T-helper 17 cell (primary cell): ENCODE measurements around the gene CNTFR. TPM values are rescaled to one million over a fixed set of nuclear protein-coding genes. Genes with fewer than 3 reads are reported as not detected.

ENCODE experiments used
- ATAC-seq: fragments of 150-1000 bp; cut with Tn5 transposase; 2 replicates; pipeline ENCODE4 v1.10.0; 2021; ENCODE audit warnings: mild to moderate bottlenecking, moderate library complexity
- DNase-seq, 3 donors: peaks; one replicate each; pipeline versions ENCODE4 v3.0.0 to v3.0.0-alpha.2; 2020 to 2021
- H3K9me3 ChIP-seq: one replicate; pipeline ENCODE4 v1.7.0; 2013; ENCODE audit warnings: low read length, mild to moderate bottlenecking; ENCODE audit not compliant: control insufficient read depth, poor library complexity, severe bottlenecking
- H3K27ac Mint-ChIP-seq: one replicate; pipeline ENCODE4 v1.8.0; 2022; ENCODE audit warnings: mild to moderate bottlenecking, moderate library complexity, mixed read lengths
- H3K27me3 Mint-ChIP-seq: one replicate; pipeline ENCODE4 v1.8.0; 2022; ENCODE audit warnings: mixed read lengths
- H3K36me3 Mint-ChIP-seq: one replicate; pipeline ENCODE4 v1.8.0; 2022; ENCODE audit warnings: low read depth, mixed read lengths
- H3K4me1 Mint-ChIP-seq: one replicate; pipeline ENCODE4 v1.8.0; 2022; ENCODE audit warnings: mild to moderate bottlenecking, mixed read lengths
- H3K4me3 Mint-ChIP-seq: one replicate; pipeline ENCODE4 v1.8.0; 2022; ENCODE audit warnings: mild to moderate bottlenecking, moderate library complexity, mixed read lengths
- total RNA-seq, 4 donors: library from RNA in 2 of 4; stranded (reverse) in 2 of 4; gene quantifications; one replicate each; pipeline ENCODE4 v1.2.3 and lab custom pipeline; 2022 to 2026

Gene CNTFR
- total RNA-seq, 2 donors from 2014 or later, result not detected

- no peak for DNase-seq
- H3K27ac Mint-ChIP-seq, result no peak overlapping the region
- no peak for ATAC-seq
- H3K9me3 ChIP-seq, result no peaks in the 10 kb centered on the region
- H3K4me3 Mint-ChIP-seq, result no peak overlapping the region
- no peaks in the 10 kb centered on the region for H3K27me3 Mint-ChIP-seq
- no peaks in the 10 kb centered on the region for H3K36me3 Mint-ChIP-seq
- peaks cover 4% of the 10 kb centered on the region for H3K4me1 Mint-ChIP-seq
These were observed 77.1 kb downstream of the CNTFR start for GRCh38 chr9:34512131-34513078.

- no peak overlapping the region for H3K27ac Mint-ChIP-seq
- H3K9me3 ChIP-seq, result no peaks in the 10 kb centered on the region
- ATAC-seq (no peak), DNase-seq (no peak)
- H3K27me3 Mint-ChIP-seq, result peaks cover 5% of the 10 kb centered on the region
- no peaks in the 10 kb centered on the region for H3K36me3 Mint-ChIP-seq
- H3K4me1 Mint-ChIP-seq, result peaks cover 4% of the 10 kb centered on the region
- H3K4me3 Mint-ChIP-seq, result no peak overlapping the region
These were observed 78.7 kb downstream of the CNTFR start for GRCh38 chr9:34510497-34511468.

GRCh38 chr9:34508951-34509350 lies 80.6 kb downstream of the CNTFR start:
- H3K27ac Mint-ChIP-seq, result no peak overlapping the region
- H3K9me3 ChIP-seq, result no peaks in the 10 kb centered on the region
- H3K4me3 Mint-ChIP-seq, result no peak overlapping the region
- peaks cover 4% of the 10 kb centered on the region for H3K4me1 Mint-ChIP-seq
- H3K27me3 Mint-ChIP-seq, result peaks cover 23% of the 10 kb centered on the region
- H3K36me3 Mint-ChIP-seq, result no peaks in the 10 kb centered on the region
- DNase-seq (no peak), ATAC-seq (no peak)

- H3K36me3 Mint-ChIP-seq, result no peaks in the 10 kb centered on the region
- H3K9me3 ChIP-seq, result no peaks in the 10 kb centered on the region
- DNase-seq (no peak), ATAC-seq (no peak)
- peaks cover 27% of the 10 kb centered on the region for H3K27me3 Mint-ChIP-seq
- H3K4me1 Mint-ChIP-seq, result peaks cover 4% of the 10 kb centered on the region
- no peak overlapping the region for H3K4me3 Mint-ChIP-seq
- H3K27ac Mint-ChIP-seq, result no peak overlapping the region
These were observed 81.1 kb downstream of the CNTFR start for GRCh38 chr9:34508463-34508862.

GRCh38 chr9:34507966-34508365 lies 81.6 kb downstream of the CNTFR start:
- no peak for ATAC-seq
- no peaks in the 10 kb centered on the region for H3K36me3 Mint-ChIP-seq
- peaks cover 4% of the 10 kb centered on the region for H3K4me1 Mint-ChIP-seq
- H3K27ac Mint-ChIP-seq, result no peak overlapping the region
- peaks cover 28% of the 10 kb centered on the region for H3K27me3 Mint-ChIP-seq
- no peak overlapping the region for H3K4me3 Mint-ChIP-seq
- H3K9me3 ChIP-seq, result no peaks in the 10 kb centered on the region
- DNase-seq, result no peak

GRCh38 chr9:34507556-34507955 lies 82.0 kb downstream of the CNTFR start:
- peaks cover 28% of the 10 kb centered on the region for H3K27me3 Mint-ChIP-seq
- ATAC-seq (no peak), DNase-seq (no peak)
- H3K9me3 ChIP-seq, result no peaks in the 10 kb centered on the region
- H3K36me3 Mint-ChIP-seq, result no peaks in the 10 kb centered on the region
- peaks cover 4% of the 10 kb centered on the region for H3K4me1 Mint-ChIP-seq
- H3K27ac Mint-ChIP-seq, result no peak overlapping the region
- no peak overlapping the region for H3K4me3 Mint-ChIP-seq

GRCh38 chr9:34506623-34507022 lies 82.9 kb downstream of the CNTFR start:
- ATAC-seq (no peak), DNase-seq (no peak)
- Mint-ChIP-seq H3K27me3 (peaks cover 28% of the 10 kb centered on the region), H3K36me3 (no peaks in the 10 kb centered on the region), H3K4me3 (no peak overlapping the region), H3K27ac (no peak overlapping the region), H3K4me1 (peaks cover 4% of the 10 kb centered on the region)
- H3K9me3 ChIP-seq, result no peaks in the 10 kb centered on the region

GRCh38 chr9:34505370-34506120 lies 84.0 kb downstream of the CNTFR start:
- no peak overlapping the region for H3K27ac Mint-ChIP-seq
- peaks cover 3% of the 10 kb centered on the region for H3K4me1 Mint-ChIP-seq
- no peaks in the 10 kb centered on the region for H3K9me3 ChIP-seq
- DNase-seq, result no peak
- no peak overlapping the region for H3K4me3 Mint-ChIP-seq
- ATAC-seq, result no peak
- H3K36me3 Mint-ChIP-seq, result no peaks in the 10 kb centered on the region
- H3K27me3 Mint-ChIP-seq, result peaks cover 30% of the 10 kb centered on the region

GRCh38 chr9:34503406-34503805 lies 86.1 kb downstream of the CNTFR start:
- no peaks in the 10 kb centered on the region for H3K36me3 Mint-ChIP-seq
- H3K27me3 Mint-ChIP-seq, result peaks cover 49% of the 10 kb centered on the region
- ATAC-seq, result no peak

GRCh38 chr9:34502891-34503290 lies 86.6 kb downstream of the CNTFR start:
- H3K27me3 Mint-ChIP-seq, result peaks cover 54% of the 10 kb centered on the region
- no peak overlapping the region for H3K4me3 Mint-ChIP-seq
- peaks cover 8% of the 10 kb centered on the region for H3K4me1 Mint-ChIP-seq
- no peaks in the 10 kb centered on the region for H3K9me3 ChIP-seq
- no peaks in the 10 kb centered on the region for H3K36me3 Mint-ChIP-seq
- H3K27ac Mint-ChIP-seq, result no peak overlapping the region
- DNase-seq (no peak), ATAC-seq (no peak)

More at GRCh38 chr9:34503406-34503805, 86.1 kb downstream of the CNTFR start:
- no peak overlapping the region for H3K27ac Mint-ChIP-seq
- DNase-seq, result no peak
- H3K9me3 ChIP-seq, result no peaks in the 10 kb centered on the region
- no peak overlapping the region for H3K4me3 Mint-ChIP-seq
- peaks cover 8% of the 10 kb centered on the region for H3K4me1 Mint-ChIP-seq

GRCh38 chr9:34502471-34502870 lies 87.1 kb downstream of the CNTFR start:
- Mint-ChIP-seq H3K36me3 (peaks cover 4% of the 10 kb centered on the region), H3K4me3 (no peak overlapping the region), H3K27me3 (peaks cover 58% of the 10 kb centered on the region), H3K4me1 (peaks cover 11% of the 10 kb centered on the region), H3K27ac (no peak overlapping the region)
- DNase-seq (no peak), ATAC-seq (no peak)
- no peaks in the 10 kb centered on the region for H3K9me3 ChIP-seq

GRCh38 chr9:34501889-34502425 lies 87.6 kb downstream of the CNTFR start:
- DNase-seq (no peak), ATAC-seq (no peak)
- H3K36me3 Mint-ChIP-seq, result peaks cover 4% of the 10 kb centered on the region
- H3K27me3 Mint-ChIP-seq, result peaks cover 64% of the 10 kb centered on the region
- H3K27ac Mint-ChIP-seq, result no peak overlapping the region
- H3K4me1 Mint-ChIP-seq, result peaks cover 12% of the 10 kb centered on the region
- H3K9me3 ChIP-seq, result no peaks in the 10 kb centered on the region
- H3K4me3 Mint-ChIP-seq, result no peak overlapping the region
